H9 (cell line): Measurements from ENCODE around the gene HEATR5B. TPM values are rescaled to one million over a fixed set of nuclear protein-coding genes. Genes with fewer than 3 reads are reported as not detected.

Experiments
- DNase-seq: peaks from one replicate; pipeline ENCODE4 v3.0.0-alpha.2; 2017
- H2AFZ ChIP-seq: one replicate; pipeline ENCODE4 v1.6.1; 2013; ENCODE audit warnings: mild to moderate bottlenecking, low read length, control low read depth, moderate library complexity
- H2AK5ac ChIP-seq: 2 replicates; pipeline ENCODE4 v1.6.1; 2013; ENCODE audit warnings: low read length, control low read depth, mixed read lengths; ENCODE audit not compliant: insufficient read length
- H2BK120ac ChIP-seq: one replicate; pipeline ENCODE4 v1.6.1; 2013; ENCODE audit warnings: low read depth, mild to moderate bottlenecking, low read length, control low read depth, inconsistent platforms; ENCODE audit not compliant: poor library complexity, severe bottlenecking
- H2BK12ac ChIP-seq: 2 replicates; pipeline ENCODE4 v1.6.1; 2013; ENCODE audit warnings: low read length, control low read depth, mixed read lengths, low read depth; ENCODE audit not compliant: insufficient read length
- H2BK15ac ChIP-seq: 2 replicates; pipeline ENCODE4 v1.6.1; 2013; ENCODE audit warnings: low read depth, low read length, control low read depth
- H2BK20ac ChIP-seq: one replicate; pipeline ENCODE4 v1.6.1; 2013; ENCODE audit warnings: low read depth, mild to moderate bottlenecking, low read length, control low read depth, inconsistent platforms; ENCODE audit not compliant: poor library complexity, severe bottlenecking
- H2BK5ac ChIP-seq: 2 replicates; pipeline ENCODE4 v1.6.1; 2013; ENCODE audit warnings: low read length, control low read depth, mixed read lengths; ENCODE audit not compliant: insufficient read length
- H3K14ac ChIP-seq: 2 replicates; pipeline ENCODE4 v1.6.1; 2013; ENCODE audit warnings: low read length, control low read depth; ENCODE audit not compliant: insufficient read depth
- H3K18ac ChIP-seq: 2 replicates; pipeline ENCODE4 v1.6.1; 2013; ENCODE audit warnings: low read depth, mild to moderate bottlenecking, mixed read lengths, low read length, control low read depth; ENCODE audit not compliant: insufficient read length
- H3K23ac ChIP-seq: 2 replicates; pipeline ENCODE4 v1.6.1; 2013; ENCODE audit warnings: low read length, control low read depth, mixed read lengths, low read depth; ENCODE audit not compliant: insufficient read length
- H3K23me2 ChIP-seq: 2 replicates; pipeline ENCODE4 v1.6.1; 2013; ENCODE audit warnings: low read depth, mild to moderate bottlenecking, mixed read lengths, low read length, control low read depth; ENCODE audit not compliant: insufficient read length, poor library complexity, severe bottlenecking
- H3K27ac ChIP-seq: 2 replicates; pipeline ENCODE4 v1.5.1; 2013; ENCODE audit warnings: low read length, control low read depth, mixed read lengths, low read depth; ENCODE audit not compliant: insufficient read length
- H3K27me3 ChIP-seq: 2 replicates; pipeline ENCODE4 v1.6.1; 2013; ENCODE audit warnings: low read length, control low read depth, inconsistent platforms; ENCODE audit not compliant: insufficient read depth
- H3K4ac ChIP-seq: 2 replicates; pipeline ENCODE4 v1.6.1; 2013; ENCODE audit warnings: low read depth, mild to moderate bottlenecking, control low read depth, inconsistent platforms, low read length, moderate library complexity
- H3K4me1 ChIP-seq: 2 replicates; pipeline ENCODE4 v1.6.1; 2013; ENCODE audit warnings: low read length, control low read depth, inconsistent platforms; ENCODE audit not compliant: insufficient read depth
- H3K4me2 ChIP-seq: 2 replicates; pipeline ENCODE4 v1.6.1; 2013; ENCODE audit warnings: low read length, control low read depth, mixed read lengths; ENCODE audit not compliant: insufficient read length, insufficient read depth
- H3K56ac ChIP-seq: 2 replicates; pipeline ENCODE4 v1.6.1; 2013; ENCODE audit warnings: low read depth, mild to moderate bottlenecking, mixed read lengths, low read length, control low read depth; ENCODE audit not compliant: insufficient read length
- H3K79me1 ChIP-seq: 2 replicates; pipeline ENCODE4 v1.6.1; 2013; ENCODE audit warnings: low read depth, mild to moderate bottlenecking, moderate library complexity, low read length, control low read depth, inconsistent platforms; ENCODE audit not compliant: insufficient read depth, poor library complexity, severe bottlenecking
- H3K79me2 ChIP-seq: 2 replicates; pipeline ENCODE4 v1.6.1; 2013; ENCODE audit warnings: low read length, control low read depth, inconsistent platforms; ENCODE audit not compliant: insufficient read depth
- H3K9ac ChIP-seq: 2 replicates; pipeline ENCODE4 v1.6.1; 2013; ENCODE audit warnings: low read length, control low read depth, mixed read lengths; ENCODE audit not compliant: insufficient read length; ENCODE audit errors: extremely low read depth
- H3K9me3 ChIP-seq: one replicate; pipeline ENCODE4 v1.6.1; 2013; ENCODE audit warnings: low read depth, low read length, inconsistent platforms; ENCODE audit not compliant: control insufficient read depth
- H3T11ph ChIP-seq: one replicate; pipeline ENCODE4 v1.6.1; 2013; ENCODE audit warnings: mild to moderate bottlenecking, low read length, control low read depth, inconsistent platforms
- H4K20me1 ChIP-seq: one replicate; pipeline ENCODE4 v1.6.1; 2013; ENCODE audit not compliant: control insufficient read depth, insufficient read length, insufficient read depth
- H4K5ac ChIP-seq: 2 replicates; pipeline ENCODE4 v1.6.1; 2013; ENCODE audit warnings: low read depth, mild to moderate bottlenecking, mixed read lengths, low read length, control low read depth; ENCODE audit not compliant: insufficient read length
- H4K8ac ChIP-seq: replicated peaks from 2 replicates; pipeline ENCODE4 v1.6.1; 2013; ENCODE audit warnings: low read length, control low read depth, mixed read lengths, low read depth; ENCODE audit not compliant: insufficient read length
- H4K91ac ChIP-seq: 2 replicates; pipeline ENCODE4 v1.6.1; 2013; ENCODE audit warnings: low read depth, mild to moderate bottlenecking, moderate library complexity, mixed read lengths, low read length, control low read depth; ENCODE audit not compliant: insufficient read length
- H3K27ac Mint-ChIP-seq, 3 experiments: 2 replicates in 2 of 3; 3 replicates in 1 of 3; pipeline ENCODE4 v1.8.0; 2020 to 2021; ENCODE audit warnings: mixed read lengths in 3 of 3, mild to moderate bottlenecking in 1 of 3, moderate library complexity in 1 of 3
- H3K27me3 Mint-ChIP-seq: 2 replicates; pipeline ENCODE4 v1.8.0; 2021; ENCODE audit warnings: low read depth, mild to moderate bottlenecking, moderate library complexity, mixed read lengths
- H3K36me3 Mint-ChIP-seq, 3 experiments: 2 replicates in 2 of 3; 3 replicates in 1 of 3; pipeline ENCODE4 v1.8.0; 2020 to 2021; ENCODE audit warnings: low read depth in 3 of 3, mixed read lengths in 3 of 3; ENCODE audit not compliant: insufficient read depth in 1 of 3
- H3K4me1 Mint-ChIP-seq, 2 experiments: 2 replicates each; pipeline ENCODE4 v1.8.0; 2020; ENCODE audit warnings: mixed read lengths in 2 of 2
- H3K4me3 Mint-ChIP-seq, 2 experiments: 2 replicates in 1 of 2; 3 replicates in 1 of 2; pipeline ENCODE4 v1.8.0; 2020 to 2021; ENCODE audit warnings: mild to moderate bottlenecking in 2 of 2, mixed read lengths in 2 of 2, moderate library complexity in 1 of 2
- H3K9me3 Mint-ChIP-seq, 2 experiments: 2 replicates in 1 of 2; 3 replicates in 1 of 2; pipeline ENCODE4 v1.8.0; 2020; ENCODE audit warnings: mild to moderate bottlenecking in 2 of 2, mixed read lengths in 2 of 2, moderate library complexity in 1 of 2
- WGBS: extraction: QIAGEN DNeasy Blood & Tissue Kit; methylation state at CpG from one replicate; pipeline ENCODE4 v1.1.7; 2013; ENCODE audit warnings: missing lambda C conversion rate, low lambda C conversion rate, mixed read lengths; ENCODE audit not compliant: insufficient read length; ENCODE audit errors: extremely low coverage; 5-methylcytosine and 5-hydroxymethylcytosine counted together
- total RNA-seq: library from RNA; stranded (reverse); gene quantifications from 2 replicates; pipeline ENCODE4 v1.2.1, GENCODE V29; 2021
- TF ChIP-seq, protein P1 (sequence below): fragments of 200-600 bp; sonication (generic); conservative IDR thresholded peaks from 3 replicates; pipeline ENCODE4 v1.8.0; 2021; ENCODE audit warnings: antibody characterized with exemption, mild to moderate bottlenecking

Gene HEATR5B
- total RNA-seq, 1 experiment from 2014 or later: 14.0 TPM

DNA sequence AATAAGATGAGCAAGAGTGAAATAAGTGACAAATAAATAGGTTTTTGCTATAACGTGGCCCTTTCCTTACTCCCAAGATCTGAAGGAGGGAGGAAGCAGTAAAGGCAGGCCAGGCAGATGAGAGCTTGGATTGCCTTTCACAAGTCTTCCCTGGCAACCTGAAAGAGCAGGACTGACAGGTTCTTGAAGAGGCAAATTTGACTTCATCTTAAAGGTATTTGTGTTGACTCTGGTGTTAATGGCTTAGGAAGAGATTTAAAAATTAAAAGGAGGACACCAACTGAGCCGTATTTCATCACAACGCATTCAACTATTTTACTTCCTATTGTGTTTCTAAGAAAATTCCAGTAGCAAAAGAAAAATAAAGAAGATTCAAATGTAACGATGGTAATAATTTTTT, 121.1 kb downstream of the HEATR5B start:
- Histone ChIP-seq H3K4me1 (peaks cover 6% of the 10 kb centered on the region; the same call in 1 of the 2 replicates), H3K23ac (no peak overlapping the region), H2BK20ac (no peak overlapping the region), H2BK5ac (no peak overlapping the region), H2BK120ac (no peak overlapping the region), H4K8ac (no peak overlapping the region), H4K20me1 (no peaks in the 10 kb centered on the region), H3K4ac (no peak overlapping the region), H2AFZ (no peak overlapping the region), H3K56ac (no peak overlapping the region), H3K27ac (peak overlapping the region; percentile 46), H3K9me3 (no peaks in the 10 kb centered on the region), H2BK12ac (no peak overlapping the region), H3K79me1 (no peaks in the 10 kb centered on the region), H3K4me2 (no peak overlapping the region), H3K23me2 (peaks cover 10% of the 10 kb centered on the region), H3K79me2 (peaks cover 5% of the 10 kb centered on the region; the same call in 1 of the 2 replicates), H3K18ac (no peak overlapping the region), H3K9ac (no peak overlapping the region), H3T11ph (no peak overlapping the region), H3K14ac (no peak overlapping the region), H2BK15ac (no peak overlapping the region), H3K27me3 (no peaks in the 10 kb centered on the region), H4K5ac (no peak overlapping the region), H2AK5ac (no peak overlapping the region), H4K91ac (no peak overlapping the region)
- peak; percentile 50 for DNase-seq
- Mint-ChIP-seq H3K9me3 (no peaks in the 10 kb centered on the region), H3K4me1 (peaks cover 63 to 64% of the 10 kb centered on the region in 2 experiments), H3K4me3 (peak overlapping the region in 1 of 2 experiments; percentile 36; a peak in 2 of 5 replicates), H3K27me3 (no peaks in the 10 kb centered on the region), H3K27ac (peak overlapping the region in 2 of 3 experiments; percentile 29 to 96; a peak in 4 of 7 replicates), H3K36me3 (peaks cover 0 to 3% (median 0%) of the 10 kb centered on the region in 3 experiments; a peak in 2 of 7 replicates)
- no CpG with 5 or more reads among the region's 4 CpGs for WGBS
- TF ChIP-seq, protein P1, sequence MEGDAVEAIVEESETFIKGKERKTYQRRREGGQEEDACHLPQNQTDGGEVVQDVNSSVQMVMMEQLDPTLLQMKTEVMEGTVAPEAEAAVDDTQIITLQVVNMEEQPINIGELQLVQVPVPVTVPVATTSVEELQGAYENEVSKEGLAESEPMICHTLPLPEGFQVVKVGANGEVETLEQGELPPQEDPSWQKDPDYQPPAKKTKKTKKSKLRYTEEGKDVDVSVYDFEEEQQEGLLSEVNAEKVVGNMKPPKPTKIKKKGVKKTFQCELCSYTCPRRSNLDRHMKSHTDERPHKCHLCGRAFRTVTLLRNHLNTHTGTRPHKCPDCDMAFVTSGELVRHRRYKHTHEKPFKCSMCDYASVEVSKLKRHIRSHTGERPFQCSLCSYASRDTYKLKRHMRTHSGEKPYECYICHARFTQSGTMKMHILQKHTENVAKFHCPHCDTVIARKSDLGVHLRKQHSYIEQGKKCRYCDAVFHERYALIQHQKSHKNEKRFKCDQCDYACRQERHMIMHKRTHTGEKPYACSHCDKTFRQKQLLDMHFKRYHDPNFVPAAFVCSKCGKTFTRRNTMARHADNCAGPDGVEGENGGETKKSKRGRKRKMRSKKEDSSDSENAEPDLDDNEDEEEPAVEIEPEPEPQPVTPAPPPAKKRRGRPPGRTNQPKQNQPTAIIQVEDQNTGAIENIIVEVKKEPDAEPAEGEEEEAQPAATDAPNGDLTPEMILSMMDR: no peak
